Cardiac fibroblast (primary cell): Measurements from ENCODE around the gene PRRG1.
A peak's percentile ranks its signal among the peaks of the same experiment; 100 is the strongest.
"Not testable (repeated sequence)": the region's sequence is repeated elsewhere in the genome, so short reads cannot be mapped to it uniquely, and the experiment has no call there.

Source experiments
- DNase-seq, 2 donors: peaks; one replicate each; pipeline versions ENCODE4 v3.0.0 to v3.0.0-alpha.2; 2010; ENCODE audit warnings: low read depth in 2 of 2
- H3K4me3 ChIP-seq, 2 donors: replicated peaks in 1 of 2; 1 replicate in 1 of 2; 2 replicates in 1 of 2; pipeline ENCODE4 v1.5.1; 2011; ENCODE audit warnings: low read depth in 2 of 2, low read length in 2 of 2, mild to moderate bottlenecking in 2 of 2, moderate library complexity in 1 of 2
- TF ChIP-seq, protein P1 (sequence below): IDR thresholded peaks from one replicate; pipeline ENCODE4 v1.5.1; 2011; ENCODE audit warnings: low read depth, mild to moderate bottlenecking, low read length, inconsistent platforms

The PRRG1 gene

DNA sequence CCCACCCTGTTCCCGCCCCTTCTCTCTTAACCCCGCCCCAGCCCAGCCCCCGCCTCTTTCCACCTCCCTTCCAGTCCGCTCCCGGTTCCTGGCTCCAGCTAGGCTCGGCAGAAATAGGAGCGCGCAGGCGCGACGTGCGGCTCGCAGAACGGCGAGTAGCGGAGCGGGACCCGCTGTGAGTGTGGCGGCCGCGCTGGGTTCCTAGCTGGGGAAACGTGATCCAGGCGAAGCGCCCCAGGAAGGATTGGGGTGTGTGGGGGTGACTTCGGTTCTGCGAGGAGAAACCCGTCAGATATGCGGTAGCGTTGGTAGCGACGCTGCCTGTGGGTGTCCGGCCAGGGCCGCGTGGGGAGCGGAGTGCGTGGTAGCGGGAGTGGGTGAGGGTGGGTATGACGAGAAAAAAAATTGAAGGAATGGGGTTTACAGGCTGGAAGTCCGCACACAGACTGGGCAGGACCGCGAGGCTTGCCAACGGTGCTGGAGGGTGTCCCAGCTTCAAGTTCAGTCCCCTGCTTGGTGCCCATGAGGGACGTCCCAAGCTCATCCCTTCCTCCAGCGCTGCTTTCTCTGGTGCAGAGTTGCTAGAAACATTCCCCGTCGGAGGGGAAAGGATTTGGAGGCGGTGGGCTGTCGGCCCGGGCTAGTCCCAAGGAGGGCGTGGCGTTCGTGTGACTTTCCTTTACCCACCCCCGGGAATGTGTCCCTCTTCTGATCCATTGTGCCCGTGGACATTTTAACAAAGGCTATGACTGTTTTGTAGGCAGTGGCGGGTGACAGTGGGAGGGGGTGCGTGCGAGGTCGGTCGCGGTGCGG, at the start of gene PRRG1:
TSS of gene PRRG1 (plus strand) at position 144 of the 813 bp plus-strand sequence. CDS start 56,886 bp downstream, outside the sequence.
- H3K4me3 ChIP-seq, result peak within 1 kb of the TSS; percentile 75 to 87
- peak; percentile 82 to 90 for DNase-seq
- TF ChIP-seq, protein P1, sequence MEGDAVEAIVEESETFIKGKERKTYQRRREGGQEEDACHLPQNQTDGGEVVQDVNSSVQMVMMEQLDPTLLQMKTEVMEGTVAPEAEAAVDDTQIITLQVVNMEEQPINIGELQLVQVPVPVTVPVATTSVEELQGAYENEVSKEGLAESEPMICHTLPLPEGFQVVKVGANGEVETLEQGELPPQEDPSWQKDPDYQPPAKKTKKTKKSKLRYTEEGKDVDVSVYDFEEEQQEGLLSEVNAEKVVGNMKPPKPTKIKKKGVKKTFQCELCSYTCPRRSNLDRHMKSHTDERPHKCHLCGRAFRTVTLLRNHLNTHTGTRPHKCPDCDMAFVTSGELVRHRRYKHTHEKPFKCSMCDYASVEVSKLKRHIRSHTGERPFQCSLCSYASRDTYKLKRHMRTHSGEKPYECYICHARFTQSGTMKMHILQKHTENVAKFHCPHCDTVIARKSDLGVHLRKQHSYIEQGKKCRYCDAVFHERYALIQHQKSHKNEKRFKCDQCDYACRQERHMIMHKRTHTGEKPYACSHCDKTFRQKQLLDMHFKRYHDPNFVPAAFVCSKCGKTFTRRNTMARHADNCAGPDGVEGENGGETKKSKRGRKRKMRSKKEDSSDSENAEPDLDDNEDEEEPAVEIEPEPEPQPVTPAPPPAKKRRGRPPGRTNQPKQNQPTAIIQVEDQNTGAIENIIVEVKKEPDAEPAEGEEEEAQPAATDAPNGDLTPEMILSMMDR, result no peak

DNA sequence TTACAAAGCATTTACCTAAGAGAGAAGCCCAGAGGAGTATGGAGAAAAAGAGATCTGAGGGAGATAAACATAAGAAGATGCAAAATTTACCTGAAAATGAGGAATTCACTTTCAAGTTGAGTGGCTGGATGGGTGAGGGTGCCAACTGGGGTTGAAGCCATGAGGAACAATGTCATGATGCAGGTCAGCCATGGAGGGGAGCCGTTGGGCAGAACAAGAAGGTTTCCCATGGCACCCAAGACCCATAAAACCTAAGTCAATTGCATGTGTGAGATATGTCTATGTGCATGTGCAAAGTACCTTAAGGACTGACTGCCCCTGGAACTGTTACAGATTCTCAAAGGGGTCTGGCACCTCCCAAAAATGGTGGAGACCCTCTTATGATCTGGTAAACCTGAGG, 46.6 kb upstream of the PRRG1 start:
- DNase-seq, result peak; percentile 49 to 70
- no peak overlapping the region for H3K4me3 ChIP-seq
- TF ChIP-seq, protein P1, result peak; percentile 27

GRCh38 chrX:37305238-37305637, 43.9 kb upstream of the PRRG1 start:
- not testable (repeated sequence) for H3K4me3 ChIP-seq, DNase-seq

GRCh38 chrX:37314531-37314930, 34.6 kb upstream of the PRRG1 start:
- TF ChIP-seq, protein P1, result no peak
- H3K4me3 ChIP-seq, result no peak overlapping the region
- DNase-seq, result peak; percentile 62 to 83

- no peak overlapping the region for H3K4me3 ChIP-seq
- no peak for DNase-seq
- TF ChIP-seq, protein P1, result no peak
These were observed 33.5 kb upstream of the PRRG1 start for GRCh38 chrX:37315511-37316248.

GRCh38 chrX:37320541-37321203, 28.5 kb upstream of the PRRG1 start:
- TF ChIP-seq, protein P1, result no peak
- no peak for DNase-seq
- H3K4me3 ChIP-seq, result no peak overlapping the region

- no peak overlapping the region for H3K4me3 ChIP-seq
- TF ChIP-seq, protein P1, result no peak
- DNase-seq, result no peak
These were observed 18.5 kb upstream of the PRRG1 start for GRCh38 chrX:37330642-37331041.
